Adrenal gland (tissue), 12 donors: ENCODE data around the gene ARMH3. TPM values are rescaled to one million over a fixed set of nuclear protein-coding genes. Genes with fewer than 3 reads are reported as not detected.

ENCODE experiments used
- DNase-seq, 7 donors: peaks; one replicate each; pipeline ENCODE4 v3.0.0-alpha.2; 2019 to 2020
- H3K27ac ChIP-seq, 5 donors: fragments of 200-600 bp; sonication (generic) in 4 of 5; 1 replicate in 3 of 5; 2 replicates in 2 of 5; pipeline versions ENCODE4 v1.5.1 to v1.8.0; 2016 to 2020; ENCODE audit warnings: mild to moderate bottlenecking in 1 of 5
- H3K27me3 ChIP-seq: fragments of 200-600 bp; 2 replicates; pipeline ENCODE4 v1.8.0; 2021
- H3K36me3 ChIP-seq, 2 donors: fragments of 200-600 bp; replicated peaks in 1 of 2; 1 replicate in 1 of 2; 2 replicates in 1 of 2; pipeline versions ENCODE4 v1.5.1 to v1.8.0; 2018 to 2022
- H3K4me1 ChIP-seq, 2 donors: fragments of 200-600 bp; replicated peaks in 1 of 2; 1 replicate in 1 of 2; 2 replicates in 1 of 2; pipeline versions ENCODE4 v1.5.1 to v1.8.0; 2018 to 2021
- H3K4me3 ChIP-seq, 4 donors: fragments of 200-600 bp; sonication (generic) in 3 of 4; one replicate each; pipeline ENCODE4 v1.5.1; 2016 to 2018
- H3K9me3 ChIP-seq, 3 donors: fragments of 200-600 bp; sonication (generic) in 1 of 3; replicated peaks in 1 of 3; 1 replicate in 2 of 3; 2 replicates in 1 of 3; pipeline versions ENCODE4 v1.5.1 to v1.8.0; 2016 to 2021
- CTCF ChIP-seq, 6 experiments: fragments of 450-650 bp in 4 of 6; fragments of 200-600 bp in 2 of 6; sonication (generic) in 1 of 6; IDR thresholded peaks; 1 replicate in 5 of 6; 2 replicates in 1 of 6; pipeline versions ENCODE4 v1.5.1 to v1.8.0; 2016 to 2021; ENCODE audit warnings: antibody characterized with exemption in 6 of 6, mild to moderate bottlenecking in 2 of 6, moderate library complexity in 1 of 6
- POLR2A ChIP-seq, 2 donors: fragments of 450-650 bp; IDR thresholded peaks; one replicate each; pipeline ENCODE4 v1.6.1; 2017; ENCODE audit warnings: antibody characterized with exemption in 2 of 2, mild to moderate bottlenecking in 2 of 2, moderate library complexity in 1 of 2
- WGBS, 4 donors: extraction: QIAGEN DNeasy Blood & Tissue Kit in 2 of 4; methylation state at CpG; one replicate each; pipeline versions ENCODE4 v1.1.5 to v1.1.7; 2013 to 2017; 5-methylcytosine and 5-hydroxymethylcytosine counted together
- intact Hi-C, 2 donors: fragments of 100-400 bp; cut with DNase I; formaldehyde crosslinking; loops; one replicate each; pipeline versions ENCODE4 v1.14.1 to v1.15.0; 2022 to 2023
- polyA plus RNA-seq, 3 donors: library from polyadenylated mRNA; stranded (reverse); fragments of 200-250 nt in 2 of 3; fragments of 350-450 nt in 1 of 3; fragmentation: Illumina TruSeq in 1 of 3; extraction: RNeasy Lipid Tissue Mini Kit (QIAGEN cat#74804) in 1 of 3; gene quantifications; one replicate each; pipeline ENCODE4 v1.2.3, GENCODE V29; 2013 to 2014
- total RNA-seq, 9 donors: library from RNA; depleted of rRNA in 4 of 9; stranded (reverse); fragments of >200 nt in 4 of 9; fragments of 120-200 nt in 1 of 9; fragmentation: NEBNext Ultra II Directional in 1 of 9; extraction: Animal tissue kit (Norgen Biotek cat#: 25700) in 1 of 9; gene quantifications; one replicate each; pipeline versions ENCODE4 v1.1.0 to v1.2.4, GENCODE V29; 2013 to 2023
- donor health status: healthy with polysubstance abuse.
- donor health status: Bipolar disorder and iron deficiency.
- donor health status: DM: yes; HTN: yes; CAD: no.
- donor health status: DM: no; HTN: no; CAD: no.
- donor health status: DM: no; HTN: no; CAD: no.
- donor health status: DM: yes; HTN: yes; CAD: no.

The ARMH3 gene
- total and polyA plus RNA-seq, 12 donors = 12.6 to 29.7 (median 17.4) TPM

- H3K27ac ChIP-seq = no peak overlapping the region
- no peak for TF ChIP-seq POLR2A (IDR thresholded peaks at IDR 0.05)
- TF ChIP-seq CTCF (IDR thresholded peaks at IDR 0.05) = no peak
- H3K27me3 ChIP-seq = no peaks in the 10 kb centered on the region
- DNase-seq = no peak
- intact Hi-C loops = no loop called here
- peaks cover 0 to 4% of the 10 kb centered on the region in 2 donors for H3K4me1 ChIP-seq
- no peaks in the 10 kb centered on the region for H3K9me3 ChIP-seq
- no peaks in the 10 kb centered on the region for H3K36me3 ChIP-seq
- WGBS, 4 donors = 88 to 97% (median 91%) methylated on average over 4 of the region's 4 CpGs
- H3K4me3 ChIP-seq = no peak overlapping the region
Measured at GRCh38 chr10:101902820-101903145, 153.2 kb downstream of the ARMH3 start.

DNA sequence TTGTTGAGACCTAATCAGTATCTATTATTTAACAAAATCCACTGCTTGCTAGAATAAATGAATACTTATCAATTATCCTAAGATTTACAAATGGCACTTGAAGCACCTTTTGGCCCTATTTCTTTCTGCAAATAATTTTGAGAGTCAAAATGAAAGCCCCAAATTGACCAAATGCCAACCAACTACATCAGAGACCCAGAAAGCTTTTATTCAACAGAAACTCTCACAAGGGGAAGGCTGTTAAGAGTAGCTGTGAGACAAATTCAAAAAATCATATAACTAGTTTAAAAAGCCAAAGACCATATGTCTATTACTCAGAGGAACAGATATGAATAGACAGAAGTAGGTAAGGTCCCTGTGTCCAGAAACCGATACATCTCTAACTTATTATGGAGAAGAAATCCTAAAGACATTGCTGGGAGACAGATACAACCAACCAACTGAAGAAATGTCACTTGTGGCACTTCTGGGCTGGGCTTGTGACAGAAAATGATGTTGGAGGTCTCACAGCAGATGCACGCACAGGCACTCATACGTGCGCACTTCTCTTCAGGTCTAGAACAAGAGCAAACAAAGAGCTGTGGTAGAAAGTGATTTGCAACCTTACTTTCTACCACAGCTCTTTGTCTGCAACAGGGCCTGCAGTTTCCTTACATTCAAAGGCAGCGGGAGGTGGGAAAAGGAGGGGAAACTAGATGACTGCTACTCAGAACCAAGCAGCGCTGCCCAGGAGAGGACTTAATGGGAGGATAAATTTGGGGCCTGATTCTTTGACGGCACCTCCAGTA, 153.7 kb downstream of the ARMH3 start:
- Histone ChIP-seq H3K4me3 (no peak overlapping the region), H3K9me3 (no peaks in the 10 kb centered on the region), H3K4me1 (peaks cover 0 to 7% of the 10 kb centered on the region in 2 donors), H3K27me3 (no peaks in the 10 kb centered on the region), H3K36me3 (no peaks in the 10 kb centered on the region), H3K27ac (no peak overlapping the region)
- intact Hi-C loops = no loop called here
- 92 to 96% (median 93%) methylated on average over 7 of the region's 7 CpGs for WGBS, 4 donors
- DNase-seq = no peak
- TF ChIP-seq POLR2A (IDR thresholded peaks at IDR 0.05) = no peak

GRCh38 chr10:101901340-101901739, 154.6 kb downstream of the ARMH3 start:
- Histone ChIP-seq H3K9me3 (no peaks in the 10 kb centered on the region), H3K27ac (no peak overlapping the region), H3K36me3 (no peaks in the 10 kb centered on the region), H3K4me3 (no peak overlapping the region), H3K27me3 (no peaks in the 10 kb centered on the region), H3K4me1 (peaks cover 0 to 7% of the 10 kb centered on the region in 2 donors)
- TF ChIP-seq CTCF (IDR thresholded peaks at IDR 0.05) (no peak), POLR2A (IDR thresholded peaks at IDR 0.05) (no peak)
- DNase-seq = no peak
- WGBS, 4 donors = 81 to 96% (median 91%) methylated on average over 4 to 6 of the region's 6 CpGs
- intact Hi-C loops = no loop called here

- H3K27me3 ChIP-seq = no peaks in the 10 kb centered on the region
- intact Hi-C loops = no loop called here
- WGBS, 4 donors = 39 to 67% (median 46%) methylated on average over 4 of the region's 4 CpGs
- no peak overlapping the region for H3K27ac ChIP-seq
- no peak for TF ChIP-seq POLR2A (IDR thresholded peaks at IDR 0.05)
- TF ChIP-seq CTCF (IDR thresholded peaks at IDR 0.05) = no peak
- no peak overlapping the region for H3K4me3 ChIP-seq
- peaks cover 0 to 7% of the 10 kb centered on the region in 2 donors for H3K4me1 ChIP-seq
- no peaks in the 10 kb centered on the region for H3K36me3 ChIP-seq
- peak in 6 of 7 donors; percentile 17 to 70 (median 46) for DNase-seq
- no peaks in the 10 kb centered on the region for H3K9me3 ChIP-seq
Measured at GRCh38 chr10:101897633-101898032, 158.3 kb downstream of the ARMH3 start.
